T-helper 1 cell (primary cell): Measurements from ENCODE around the gene AJM1.
"Not testable (repeated sequence)": the region's sequence is repeated elsewhere in the genome, so short reads cannot be mapped to it uniquely, and the experiment has no call there.

Experiments used
- DNase-seq, 5 donors: peaks; one replicate each; pipeline ENCODE4 v3.0.0-alpha.2; 2012 to 2020
- total RNA-seq, 4 donors: gene quantifications; one replicate each; lab custom pipeline; 2026; lab: John Stamatoyannopoulos, UW

AJM1 gene
- 2.7 to 3.8 (median 3.7) reads per million in 4 donors for total RNA-seq

DNA sequence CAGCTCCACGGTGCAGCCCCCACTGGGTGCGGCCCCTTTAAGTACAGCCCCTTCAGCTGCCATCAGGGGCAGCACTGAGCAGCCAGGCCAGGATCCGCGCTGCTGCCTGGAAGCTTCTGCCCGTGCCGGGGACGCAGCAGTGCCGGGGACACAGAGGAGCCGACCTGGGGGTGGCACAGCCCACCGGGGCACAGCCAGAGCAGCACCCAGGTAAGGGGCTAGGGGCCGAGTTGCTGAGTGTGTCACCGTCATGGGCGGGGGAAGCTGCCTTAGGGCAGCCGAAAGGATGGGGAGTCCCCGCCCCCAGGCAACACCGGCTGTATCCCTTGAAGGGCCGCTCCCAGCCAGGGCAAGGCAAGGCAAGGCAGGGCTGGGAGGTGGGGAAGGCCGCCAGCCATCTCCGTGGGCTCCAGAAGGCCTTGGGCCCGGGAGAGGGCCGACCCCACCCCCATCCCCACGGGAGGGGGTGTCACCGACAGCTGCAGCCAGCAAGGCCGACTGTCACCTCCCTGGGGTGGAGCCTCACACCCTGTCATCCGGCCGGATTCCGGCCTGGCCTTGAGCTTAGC is at the start of gene AJM1:
Gene AJM1, plus strand, starts transcription at position 99 of the 569 bp plus-strand sequence. CDS start 1,937 bp downstream, outside the sequence.
- peak; percentile 54 to 83 (median 70) for DNase-seq

DNA sequence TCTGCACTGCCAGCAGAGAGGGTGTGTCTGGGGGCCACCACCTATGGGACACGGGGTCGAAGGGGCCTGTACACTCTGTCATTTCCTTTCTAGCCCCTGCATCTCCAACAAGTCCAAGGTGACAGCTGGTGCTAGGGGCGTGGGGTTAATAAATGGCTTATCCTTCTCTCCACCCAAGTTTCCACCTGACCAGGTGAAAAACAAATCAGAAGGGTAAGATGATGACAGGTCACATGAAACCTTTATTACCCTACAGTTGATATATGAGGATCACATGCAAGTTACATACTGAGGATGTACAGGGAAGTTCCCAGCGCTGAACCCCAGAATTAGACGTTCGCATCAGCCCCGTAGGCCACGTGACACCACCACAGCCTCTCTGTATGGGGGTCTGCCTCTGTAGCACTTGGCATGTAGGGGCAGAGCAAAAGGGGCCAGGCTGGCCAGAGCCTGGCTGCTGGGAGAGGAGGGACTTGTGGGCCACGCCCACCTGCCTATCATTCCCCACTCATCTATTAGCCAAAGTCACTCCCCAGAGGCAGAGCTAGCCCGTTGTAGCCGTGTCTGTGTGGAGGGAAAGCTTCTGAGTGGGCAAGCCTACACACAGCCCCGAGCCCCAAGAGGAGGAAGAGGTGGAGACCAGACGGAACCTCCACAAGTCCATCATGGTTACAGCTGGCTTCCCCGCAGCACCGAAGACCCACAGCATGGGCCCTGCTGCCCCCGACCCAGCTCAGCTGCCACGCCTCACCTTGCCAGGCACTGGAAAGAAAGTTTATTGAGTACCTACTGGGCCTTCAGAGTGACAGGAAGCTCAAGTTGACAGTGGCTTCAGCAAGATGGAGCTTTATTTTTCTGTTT is 49.0 kb upstream of the AJM1 start:
- DNase-seq = no peak

DNA sequence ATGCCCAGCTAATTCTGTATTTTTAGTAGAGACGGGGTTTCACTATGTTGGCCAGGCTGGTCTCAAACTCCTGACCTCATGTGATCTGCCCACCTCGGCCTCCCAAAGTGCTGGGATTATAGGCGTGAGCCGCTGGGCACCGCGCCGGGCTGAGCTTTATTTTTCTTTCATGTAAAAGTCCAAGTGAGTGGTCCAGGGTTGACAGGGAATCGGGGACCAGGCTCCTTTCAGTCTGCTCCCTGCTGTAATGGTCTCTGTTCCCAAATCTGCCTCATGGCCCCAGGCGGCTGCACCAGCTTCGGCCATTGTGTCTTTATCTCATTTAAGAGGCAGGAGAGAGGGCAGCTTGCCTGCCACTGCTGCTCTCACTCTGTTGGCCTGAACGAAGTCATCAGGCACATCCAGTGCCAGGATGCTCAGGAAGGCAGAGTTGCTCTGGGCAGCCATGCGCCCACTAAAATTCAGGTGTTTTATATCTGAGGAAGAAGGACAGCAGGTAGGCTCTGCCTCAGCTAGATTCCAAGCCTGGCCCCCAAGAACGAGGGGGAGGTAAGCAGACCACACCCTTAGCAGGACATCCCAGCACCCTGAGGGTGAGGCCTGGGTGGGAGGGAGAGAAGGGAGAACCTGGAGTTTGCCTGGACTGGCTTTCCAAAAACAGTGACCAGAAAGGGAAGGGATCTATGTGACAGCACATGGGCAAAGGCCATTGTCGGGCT is 47.8 kb upstream of the AJM1 start:
- DNase-seq = no peak

DNA sequence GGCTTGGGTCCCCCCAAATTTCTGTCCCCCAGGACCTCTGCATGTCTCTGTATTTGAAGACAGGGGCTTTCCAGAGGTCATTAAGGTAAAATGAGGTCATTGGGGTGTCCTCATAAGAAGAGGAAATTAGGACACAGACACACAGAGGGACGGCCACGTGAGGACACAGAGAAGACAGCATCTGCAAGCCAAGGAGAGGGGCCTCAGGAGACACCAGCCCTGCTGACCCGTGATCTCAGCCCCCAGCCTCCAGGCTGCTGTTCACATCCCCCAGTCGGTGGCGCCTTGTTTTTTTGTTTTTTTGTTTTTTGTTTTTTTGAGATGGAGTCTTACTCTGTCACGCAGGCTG is 47.3 kb upstream of the AJM1 start:
- no peak for DNase-seq

DNA sequence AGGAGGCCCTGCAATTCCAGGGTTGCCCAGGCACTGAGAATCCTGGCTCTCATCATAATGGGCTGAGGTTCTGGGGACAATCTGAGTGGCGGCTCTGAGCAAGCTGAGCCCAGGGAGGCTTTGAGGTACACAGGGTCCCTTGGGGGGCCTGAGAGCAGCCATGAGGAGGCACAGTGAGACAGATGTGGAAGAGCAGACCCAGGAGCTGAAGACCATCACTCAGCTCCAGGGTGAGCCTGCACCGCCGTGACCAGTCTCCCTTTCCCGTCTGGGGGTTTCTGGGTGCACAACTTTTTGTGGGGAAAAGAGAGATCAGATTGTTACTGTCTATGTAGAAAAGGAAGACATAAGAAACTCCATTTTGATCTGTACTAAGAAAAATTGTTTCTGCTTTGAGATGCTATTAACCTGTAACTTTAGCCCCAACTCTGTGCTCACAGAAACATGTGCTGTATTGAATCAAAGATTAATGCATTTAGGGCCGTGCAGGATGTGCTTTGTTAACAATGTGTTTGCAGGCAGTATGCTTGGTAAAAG is 46.0 kb upstream of the AJM1 start, which contains the start of gene CCDC183:
Gene CCDC183, plus strand, starts transcription at position 101 of the 537 bp plus-strand sequence. Its CDS starts 60 bp downstream, at position 161.
- no peak for DNase-seq

DNA sequence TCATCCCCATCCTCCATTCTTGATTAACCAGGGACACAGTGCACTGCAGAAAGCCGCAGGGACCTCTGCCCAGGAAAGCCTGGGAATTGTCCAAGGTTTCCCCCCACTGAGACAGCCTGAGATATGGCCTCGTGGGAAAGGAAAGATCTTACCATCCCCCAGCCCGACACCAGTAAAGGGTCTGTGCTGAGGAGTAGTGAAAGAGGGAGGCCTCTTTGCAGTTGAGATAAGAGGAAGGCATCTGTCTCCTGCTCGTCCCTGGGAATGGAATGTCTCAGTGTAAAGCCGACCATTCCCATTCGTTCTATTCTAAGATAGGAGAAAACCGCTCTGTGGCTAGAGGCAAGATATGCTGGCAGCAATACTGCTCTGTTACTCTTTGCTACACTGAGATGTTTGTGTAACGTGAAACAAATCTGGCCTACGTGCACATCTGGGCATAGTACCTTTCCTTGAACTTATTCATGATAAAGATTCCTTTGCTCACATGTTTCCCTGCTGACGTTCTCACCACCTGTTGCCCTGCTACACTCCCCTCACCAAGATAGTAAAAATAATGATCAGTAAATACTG is 45.4 kb upstream of the AJM1 start:
- DNase-seq = not testable (repeated sequence)

DNA sequence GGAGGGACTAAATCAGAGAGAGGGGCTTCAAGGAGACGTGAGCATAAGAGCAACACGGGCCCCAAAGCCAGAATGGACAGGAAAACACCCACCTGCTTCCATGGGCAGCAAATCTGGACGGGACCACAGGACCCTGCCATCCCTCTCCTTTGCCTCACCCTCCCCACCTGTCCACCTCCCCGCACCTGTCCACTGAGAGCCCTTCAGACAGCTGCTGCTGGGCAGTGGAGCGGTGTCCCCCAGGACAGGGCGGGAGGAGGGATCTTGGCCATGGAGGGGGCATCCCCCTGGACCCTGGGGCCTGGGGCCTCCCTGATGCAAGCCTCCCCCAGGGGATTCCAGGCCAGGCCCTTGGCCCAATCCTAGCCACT is 43.6 kb upstream of the AJM1 start:
- DNase-seq = no peak

DNA sequence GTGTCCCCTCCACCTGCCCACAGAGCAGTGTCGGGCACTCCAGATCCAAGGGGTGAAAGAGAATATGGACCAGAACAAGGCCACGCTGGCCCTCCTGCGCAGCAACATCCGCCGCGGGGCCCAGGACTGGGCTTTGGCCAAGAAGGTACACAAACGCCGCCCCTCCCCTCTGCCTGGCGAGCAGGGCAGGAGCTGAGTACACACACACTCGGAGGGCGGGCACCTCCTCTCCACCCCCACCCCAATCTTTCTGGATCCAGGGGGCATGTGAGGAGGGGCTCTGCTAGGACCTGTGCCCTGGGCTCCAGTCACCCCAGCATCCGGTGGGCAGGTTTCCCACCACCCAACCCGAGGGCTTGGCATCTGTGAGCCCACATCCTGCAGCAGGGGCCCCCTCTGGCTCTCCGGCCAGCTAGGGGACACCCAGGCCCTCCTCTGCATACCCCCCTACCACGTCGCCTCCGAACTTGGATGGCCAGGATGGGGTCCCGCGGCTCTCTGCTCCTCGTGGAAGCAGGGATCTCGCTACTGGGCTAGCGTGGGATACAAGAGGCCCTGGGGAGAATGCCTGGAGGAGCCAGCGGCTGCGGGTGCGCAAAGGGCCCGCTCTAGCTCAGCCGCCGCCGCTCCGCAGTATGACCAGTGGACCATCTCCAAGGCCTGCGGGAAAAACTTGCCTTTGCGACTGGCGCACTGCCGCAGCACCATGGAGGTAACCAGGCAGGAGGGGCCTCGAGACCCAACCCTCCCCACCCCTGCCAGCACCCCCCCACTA is 43.0 kb upstream of the AJM1 start:
- DNase-seq = no peak

DNA sequence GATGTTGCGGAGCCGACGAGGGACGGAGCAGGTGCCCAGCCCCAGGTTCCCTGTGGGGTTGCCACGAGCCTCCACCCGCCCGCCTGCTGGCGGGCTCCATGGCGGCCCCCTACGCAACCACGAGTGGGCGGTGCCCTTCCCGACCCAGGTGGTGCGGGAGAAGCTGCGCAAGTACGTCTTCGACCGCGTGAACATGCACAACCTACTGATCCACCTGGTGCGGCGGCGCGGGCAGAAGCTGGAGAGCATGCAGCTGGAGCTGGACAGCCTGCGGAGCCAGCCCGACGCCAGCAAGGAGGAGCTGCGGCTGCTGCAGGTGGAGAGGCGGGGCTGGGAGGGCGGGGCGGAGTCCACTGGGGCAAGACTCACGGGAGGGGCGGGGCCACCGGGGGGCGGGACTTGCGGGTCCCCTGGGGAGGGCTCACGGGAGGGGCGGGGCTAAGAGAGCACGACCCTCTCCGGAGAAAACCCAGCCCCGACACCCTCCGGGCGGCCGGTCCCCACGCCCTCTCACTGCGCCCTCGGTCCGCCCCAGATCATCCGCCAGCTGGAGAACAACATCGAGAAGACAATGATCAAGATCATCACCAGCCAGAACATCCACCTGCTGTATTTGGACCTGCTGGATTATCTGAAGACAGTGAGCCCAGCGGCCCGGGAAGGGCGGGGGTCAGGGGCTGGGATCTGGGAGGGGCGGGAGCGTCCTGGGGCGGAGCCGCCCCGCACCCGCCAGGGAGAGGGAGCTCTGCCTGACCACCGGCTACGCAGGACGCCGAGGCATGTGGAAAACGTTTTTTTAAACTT is 42.2 kb upstream of the AJM1 start:
- DNase-seq = peak; percentile 84 to 92 (median 86)

DNA sequence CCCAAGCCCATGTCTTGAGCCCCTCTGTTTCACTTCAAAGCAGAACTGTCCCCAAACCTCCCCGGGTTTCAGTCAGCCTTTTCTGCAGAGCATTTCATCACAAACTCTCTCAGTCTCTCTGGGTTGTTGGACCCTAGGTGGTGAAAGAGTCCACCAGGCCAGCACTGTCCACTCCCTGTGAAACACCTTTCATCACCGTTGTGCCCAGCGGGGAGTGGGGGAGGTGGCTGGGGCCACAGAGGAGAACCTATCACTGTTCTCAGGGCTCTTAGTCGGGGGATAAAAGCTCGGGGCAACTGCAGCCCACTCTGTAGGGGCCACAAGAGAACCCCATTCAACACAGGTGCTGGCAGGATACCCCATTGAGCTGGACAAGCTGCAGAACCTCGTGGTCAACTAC is 40.0 kb upstream of the AJM1 start:
- no peak for DNase-seq

DNA sequence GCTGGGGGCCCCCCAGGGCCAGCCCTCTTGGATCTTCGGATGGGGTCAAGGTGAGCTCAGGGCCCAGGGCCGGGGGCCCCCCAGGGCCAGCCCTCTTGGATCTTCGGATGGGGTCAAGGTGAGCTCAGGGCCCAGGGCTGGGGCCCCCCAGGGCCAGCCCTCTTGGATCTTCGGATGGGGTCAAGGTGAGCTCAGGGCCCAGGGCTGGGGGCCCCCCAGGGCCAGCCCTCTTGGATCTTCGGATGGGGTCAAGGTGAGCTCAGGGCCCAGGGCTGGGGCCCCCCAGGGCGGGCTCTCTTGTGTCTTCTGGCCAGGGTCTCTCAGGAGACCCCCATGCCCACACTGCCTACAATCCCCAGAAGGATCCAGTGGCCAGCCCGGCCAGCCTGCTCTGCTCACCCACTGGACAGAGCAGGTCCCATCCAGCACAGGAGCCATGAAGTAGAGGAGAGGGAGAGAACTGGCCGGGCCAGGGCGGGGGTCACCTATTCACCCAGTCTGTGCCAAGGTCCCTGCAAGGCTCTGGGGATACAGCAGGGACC is 39.2 kb upstream of the AJM1 start:
- DNase-seq = not testable (repeated sequence)

DNA sequence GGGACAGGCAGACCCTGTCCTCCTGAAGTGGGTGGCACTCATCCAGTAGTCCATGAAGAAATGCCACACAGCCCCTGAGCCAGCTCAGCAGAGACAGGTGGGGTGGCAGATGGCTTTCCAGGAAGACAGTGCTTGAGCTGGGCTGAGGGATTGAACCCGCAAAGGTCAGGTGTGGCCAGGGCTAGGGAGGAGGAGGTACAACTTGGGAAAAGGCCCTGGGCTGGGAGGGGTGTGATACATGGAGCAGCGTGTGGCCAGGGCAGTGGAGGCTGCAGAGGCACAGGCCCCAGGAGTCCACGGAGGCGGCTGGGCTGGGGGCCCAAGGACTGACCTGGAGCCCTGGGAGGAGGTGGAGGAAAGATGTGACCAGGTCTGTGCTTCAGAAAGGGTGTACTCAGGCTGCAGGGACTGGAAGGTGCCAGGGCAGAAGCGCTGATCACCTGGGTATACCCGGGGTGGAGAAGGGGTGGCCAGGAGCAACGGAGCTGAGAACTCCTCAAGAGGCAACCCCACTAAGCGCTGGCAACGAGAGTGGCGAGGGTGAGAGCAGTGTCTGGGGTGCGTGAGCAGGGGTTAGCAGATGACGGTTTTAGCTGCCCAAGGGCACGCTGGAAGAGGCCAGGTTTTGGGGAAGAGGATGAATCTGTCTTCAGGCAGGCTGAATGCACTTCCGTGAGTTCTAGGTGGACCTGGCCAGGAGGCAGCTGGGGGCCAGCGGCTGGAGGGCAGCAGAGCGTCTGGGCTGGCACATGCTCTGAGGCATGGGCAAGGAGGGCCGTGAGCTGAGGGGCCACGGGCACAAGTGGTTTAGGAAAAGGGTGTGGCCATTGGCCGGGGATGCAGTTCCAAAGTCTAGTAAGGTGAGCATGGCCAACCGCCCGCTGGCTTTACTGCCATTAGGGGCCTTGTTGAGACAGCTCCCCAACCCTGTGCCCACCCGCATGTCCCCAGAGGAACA is 38.4 kb upstream of the AJM1 start:
- no peak for DNase-seq

DNA sequence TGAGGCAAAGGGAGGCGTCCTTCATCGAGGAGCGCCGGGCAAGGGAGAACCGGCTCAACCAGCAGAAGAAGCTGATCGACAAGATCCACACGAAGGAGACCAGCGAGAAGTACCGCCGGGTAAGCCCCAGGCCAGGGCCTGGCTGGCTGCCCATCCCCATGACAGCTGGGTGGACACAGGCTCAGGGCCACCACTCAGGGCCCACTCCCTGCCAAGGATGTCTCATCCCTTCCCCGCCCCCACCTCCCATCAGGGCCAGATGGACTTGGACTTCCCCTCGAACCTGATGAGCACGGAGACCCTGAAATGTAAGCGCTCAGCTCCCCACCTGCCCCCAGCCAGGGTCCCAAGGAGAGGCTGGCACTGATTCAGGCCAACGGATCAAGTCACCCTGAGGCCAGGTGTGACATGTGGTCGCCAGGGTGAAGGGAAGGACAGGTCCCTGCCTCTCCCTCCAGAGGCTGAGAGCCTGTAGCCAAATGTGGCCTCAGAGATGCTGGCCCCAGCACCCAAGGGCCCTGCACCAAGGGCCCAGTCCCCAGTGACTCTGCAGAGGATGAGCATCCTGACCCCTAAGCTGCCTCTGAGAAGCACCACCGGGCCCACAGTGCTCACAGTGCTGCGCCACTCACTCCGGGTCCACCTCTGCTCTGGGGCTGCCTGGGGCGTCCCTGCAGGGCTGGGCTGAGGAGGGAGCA is 37.6 kb upstream of the AJM1 start:
- no peak for DNase-seq

DNA sequence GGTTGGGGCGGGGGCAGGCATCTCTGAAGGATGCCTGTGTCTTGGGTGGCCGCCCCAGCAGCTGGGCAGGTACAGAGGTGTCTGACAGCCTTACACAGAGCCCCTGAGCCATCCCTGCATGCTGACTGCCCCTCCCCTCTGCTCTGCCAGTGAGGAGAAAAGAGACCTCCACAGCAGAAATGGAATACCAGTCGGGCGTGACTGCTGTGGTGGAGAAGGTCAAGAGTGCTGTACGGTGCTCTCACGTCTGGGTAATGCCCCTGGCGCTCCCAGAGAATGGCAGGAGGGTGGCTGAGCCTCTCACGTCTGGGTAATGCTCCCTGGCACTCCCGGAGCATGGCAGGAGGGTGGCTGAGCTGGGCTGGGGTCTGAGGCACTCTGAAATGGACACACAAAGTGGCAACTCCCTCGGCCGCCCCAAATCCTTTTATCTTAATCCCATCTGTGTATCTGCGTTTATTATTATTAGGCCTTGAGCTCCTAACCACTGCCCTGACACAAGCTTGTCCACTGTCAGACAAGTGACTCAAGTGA is 37.0 kb upstream of the AJM1 start:
- no peak for DNase-seq

DNA sequence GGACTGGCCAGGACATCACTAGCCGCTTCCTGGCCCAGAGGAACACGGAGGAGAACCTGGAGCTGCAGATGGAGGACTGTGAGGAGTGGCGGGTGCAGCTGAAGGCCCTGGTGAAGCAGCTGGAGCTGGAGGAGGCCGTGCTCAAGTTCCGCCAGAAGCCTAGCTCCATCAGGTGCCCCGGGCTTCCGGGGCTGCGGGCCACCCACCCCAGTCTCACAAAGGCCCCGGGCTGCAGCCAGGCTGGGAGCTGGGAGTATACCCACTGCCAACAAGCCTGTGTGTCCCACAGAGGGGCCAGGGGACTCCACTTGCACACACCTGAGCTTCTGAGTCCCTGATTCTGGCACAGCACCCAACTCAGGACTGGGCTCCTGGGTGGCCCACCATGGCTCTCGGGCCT is 36.2 kb upstream of the AJM1 start:
- no peak for DNase-seq

DNA sequence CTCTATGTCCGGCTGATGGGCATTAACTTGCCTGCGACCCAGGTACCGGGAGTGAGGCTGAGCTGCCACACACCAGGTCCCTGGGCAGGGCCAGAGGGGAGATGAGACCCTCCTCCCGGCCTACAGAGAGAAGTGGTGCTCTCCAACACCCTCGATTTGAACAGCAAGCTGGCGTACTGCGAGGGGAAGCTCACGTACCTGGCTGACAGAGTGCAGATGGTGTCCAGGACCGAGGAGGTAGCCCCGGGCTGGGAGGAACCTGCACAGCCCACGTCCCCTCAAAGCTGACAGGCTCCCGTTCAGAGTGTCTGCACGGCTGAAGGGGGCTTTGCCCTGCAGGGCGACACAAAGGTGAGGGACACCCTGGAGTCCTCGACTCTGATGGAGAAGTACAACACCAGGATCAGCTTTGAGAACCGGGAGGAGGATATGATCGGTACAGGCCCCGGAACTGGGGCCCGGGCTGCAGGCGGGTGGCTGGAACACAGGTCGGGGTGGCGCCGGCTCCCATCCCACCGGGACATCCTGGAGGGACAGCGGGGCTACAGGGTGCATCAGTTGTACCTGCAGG is 35.6 kb upstream of the AJM1 start:
- DNase-seq = no peak

DNA sequence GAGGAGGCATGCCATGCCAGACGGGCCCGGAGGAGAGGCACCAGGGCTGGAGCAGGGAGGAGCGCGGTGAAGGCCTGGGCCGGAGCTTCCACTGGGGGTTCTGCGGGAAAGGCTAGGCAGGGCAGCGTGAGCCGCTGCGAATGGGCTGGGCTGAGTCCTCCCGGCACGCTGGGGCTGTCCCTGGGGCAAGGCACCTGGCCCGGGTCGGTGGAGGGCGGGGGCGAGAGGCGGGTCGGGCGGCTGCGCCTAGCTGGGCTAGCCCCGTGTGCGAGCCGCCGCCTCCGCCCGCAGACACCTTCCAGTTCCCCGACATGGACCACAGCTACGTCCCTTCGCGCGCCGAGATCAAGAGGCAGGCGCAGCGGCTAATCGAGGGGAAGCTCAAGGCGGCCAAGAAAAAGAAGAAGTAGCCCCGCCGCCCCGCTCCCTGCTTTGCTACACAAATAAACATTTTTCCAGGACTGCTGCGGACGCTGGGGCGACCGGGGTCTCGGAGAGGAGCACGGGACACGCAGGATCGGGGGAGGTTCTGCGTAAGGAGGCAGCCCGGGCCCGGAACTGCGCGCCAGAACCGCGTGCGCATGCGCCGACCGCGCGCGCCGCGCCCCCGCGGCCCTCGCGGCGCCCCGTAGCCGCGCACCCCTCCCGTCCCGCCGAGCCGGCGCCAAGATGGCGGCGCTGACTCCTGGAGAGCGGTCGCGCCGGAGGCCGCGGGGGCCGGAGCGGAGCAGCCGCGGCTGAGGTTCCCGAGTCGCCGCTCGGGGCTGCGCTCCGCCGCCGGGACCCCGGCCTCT is 34.8 kb upstream of the AJM1 start, which contains the start of gene RABL6:
Gene RABL6, plus strand, starts transcription at position 668 of the 794 bp plus-strand sequence. CDS start 249 bp downstream, outside the sequence.
- DNase-seq = peak; percentile 67 to 85 (median 73)
